HG02938 (cell line): ENCODE data around the gene NBPF1.
"Not testable (repeated sequence)": the region's sequence is repeated elsewhere in the genome, so short reads cannot be mapped to it uniquely, and the experiment has no call there.

Experiments used
- ATAC-seq: cut with Tn5 transposase; IDR thresholded peaks from one replicate; pipeline ENCODE4 v1.9.1; 2021; ENCODE audit warnings: mild to moderate bottlenecking, moderate library complexity; ENCODE audit not compliant: unreplicated experiment

The NBPF1 gene

DNA sequence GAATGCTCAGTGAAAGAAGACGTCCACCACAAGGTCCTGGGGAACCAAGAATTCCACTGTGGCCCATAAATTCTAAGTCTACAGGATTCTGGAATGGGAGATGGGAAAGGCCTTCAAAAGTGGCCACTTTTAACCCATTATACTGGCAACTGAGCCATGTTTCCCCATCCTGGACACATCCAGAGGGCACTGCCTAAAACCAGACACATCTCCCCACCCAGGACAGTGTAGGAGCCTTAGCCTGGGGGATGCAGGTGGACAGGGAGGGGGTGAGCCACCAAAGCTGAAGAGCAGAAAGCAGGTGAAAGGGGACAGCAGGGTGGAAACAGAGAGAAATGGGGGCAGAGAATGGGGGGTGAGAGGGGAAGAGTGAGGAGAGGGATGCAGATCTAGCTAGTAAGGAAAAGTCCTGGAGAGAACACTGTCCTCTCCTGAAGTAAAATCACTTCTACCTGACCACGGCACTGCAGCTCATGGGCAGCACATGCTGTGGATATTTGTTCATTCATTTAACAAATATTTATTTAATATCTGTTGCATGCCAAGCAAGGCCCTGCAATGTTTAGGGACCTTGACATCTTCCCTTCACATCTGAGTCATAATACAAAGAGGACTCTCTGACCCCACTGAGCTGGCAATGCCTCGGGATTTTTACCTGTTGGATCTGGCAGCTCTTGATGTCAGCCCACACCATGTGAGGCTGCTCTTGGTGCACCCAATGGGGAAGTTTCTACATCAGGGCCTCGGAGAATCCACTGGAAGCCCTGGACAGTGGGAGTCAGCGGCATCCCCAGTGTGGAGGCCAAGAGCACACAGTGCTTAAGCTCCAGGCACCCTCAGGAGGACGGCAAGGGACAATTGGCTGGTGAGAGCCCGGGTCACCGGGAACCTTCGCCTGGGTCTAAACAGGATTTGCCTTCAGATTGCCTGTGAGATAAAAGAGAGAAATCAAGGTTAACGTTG is 5.2 kb downstream of the NBPF1 start:
- ATAC-seq: not testable (repeated sequence)

DNA sequence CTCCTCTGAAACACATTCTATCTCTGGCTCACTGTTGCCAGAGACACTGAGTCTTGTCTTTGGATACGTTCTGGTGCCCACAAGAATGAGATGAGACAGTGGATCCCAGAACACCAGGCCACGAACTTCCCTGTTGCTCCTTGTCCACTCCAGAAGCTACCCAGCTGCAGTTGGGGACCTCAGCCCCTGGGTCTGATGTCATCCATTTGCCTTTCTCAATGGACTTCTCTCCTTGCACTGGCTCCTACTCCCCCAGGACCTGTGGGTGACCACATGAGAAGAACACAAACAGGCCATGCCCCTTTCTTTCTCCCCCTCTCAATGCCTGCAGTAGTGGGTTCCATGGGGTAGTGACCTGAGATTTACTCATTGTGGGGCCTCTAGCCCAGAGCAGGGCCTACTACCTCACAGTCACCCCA is 5.9 kb downstream of the NBPF1 start:
- no peak for ATAC-seq

DNA sequence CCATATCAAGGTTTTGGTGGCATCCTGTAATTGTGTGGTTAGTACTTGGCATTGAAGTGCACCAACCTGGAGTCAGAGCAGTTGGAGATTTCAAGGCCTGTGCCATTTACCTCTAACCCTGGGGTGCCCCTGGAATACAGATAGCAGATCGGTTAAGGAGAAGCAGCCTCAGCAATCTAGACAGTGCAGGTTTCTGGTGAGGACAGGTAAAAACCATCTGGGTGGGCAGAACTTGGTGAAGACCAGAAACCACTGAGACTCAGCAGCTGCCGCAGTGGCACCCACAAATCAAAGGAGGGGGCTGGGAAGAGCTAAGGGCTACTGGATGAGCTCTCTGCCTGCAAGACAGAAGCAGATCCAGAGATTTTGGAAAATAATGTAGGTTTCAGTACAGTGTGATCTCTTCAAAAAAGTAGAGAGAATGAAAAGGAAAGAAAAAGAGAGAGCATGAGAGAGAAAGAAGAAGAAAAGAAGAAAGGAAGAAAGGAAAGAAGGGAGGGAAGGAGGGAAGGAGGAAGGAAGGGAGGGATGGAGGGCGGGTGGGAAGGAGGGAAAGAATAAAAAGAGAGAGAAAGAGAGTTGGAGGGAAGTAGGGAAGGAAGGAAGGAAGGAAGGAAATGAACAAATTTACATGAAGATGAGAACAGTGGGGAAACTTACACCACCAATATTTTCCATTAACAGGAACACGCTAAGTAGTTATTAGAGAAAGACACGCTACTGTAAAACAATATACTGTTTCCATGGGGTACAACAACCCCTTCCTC is 6.5 kb downstream of the NBPF1 start:
- not testable (repeated sequence) for ATAC-seq

DNA sequence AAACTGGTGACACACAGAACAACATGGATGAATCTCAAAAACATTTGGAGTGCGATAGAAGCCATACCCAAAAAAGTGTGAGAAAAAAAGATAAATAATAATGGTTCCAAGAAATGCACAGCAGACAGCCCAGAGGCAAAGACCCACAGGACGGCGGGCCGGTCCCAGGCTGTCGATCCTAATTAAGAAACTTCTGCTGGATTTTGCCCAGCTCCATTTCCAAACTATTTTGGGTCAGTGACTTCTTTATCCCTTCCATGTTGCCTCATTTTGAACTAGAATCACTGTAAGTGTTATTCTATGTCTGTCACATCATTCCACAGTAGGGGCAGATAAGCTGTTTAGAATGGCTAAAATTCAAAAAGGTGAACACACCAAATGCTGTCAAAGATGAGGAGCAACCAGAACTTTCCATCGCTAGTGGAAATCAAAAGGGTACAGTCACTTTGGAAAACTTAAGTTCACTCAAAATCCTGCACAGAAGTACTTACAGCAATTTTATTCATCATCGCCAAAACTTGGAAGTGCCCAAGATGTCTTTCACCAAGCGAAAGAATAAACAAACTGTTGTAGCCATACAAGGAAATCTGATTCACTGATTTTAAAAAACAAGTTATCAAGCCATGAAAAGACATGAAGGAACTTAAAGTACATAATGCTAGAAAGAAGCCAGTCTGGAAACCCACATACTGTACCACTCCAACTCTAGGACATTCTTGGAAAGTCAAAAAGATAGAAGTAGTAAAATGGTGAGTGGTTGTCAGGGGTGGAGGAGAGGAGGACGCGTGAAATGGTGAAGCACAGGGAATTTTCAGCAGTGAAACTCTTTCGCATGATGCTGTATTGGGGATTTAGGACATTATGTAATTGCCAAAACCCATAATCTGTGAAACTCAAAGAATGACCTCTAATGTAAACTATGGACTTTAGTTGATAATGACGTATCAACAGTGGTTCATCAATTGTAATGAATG is 7.5 kb downstream of the NBPF1 start:
- no peak for ATAC-seq

DNA sequence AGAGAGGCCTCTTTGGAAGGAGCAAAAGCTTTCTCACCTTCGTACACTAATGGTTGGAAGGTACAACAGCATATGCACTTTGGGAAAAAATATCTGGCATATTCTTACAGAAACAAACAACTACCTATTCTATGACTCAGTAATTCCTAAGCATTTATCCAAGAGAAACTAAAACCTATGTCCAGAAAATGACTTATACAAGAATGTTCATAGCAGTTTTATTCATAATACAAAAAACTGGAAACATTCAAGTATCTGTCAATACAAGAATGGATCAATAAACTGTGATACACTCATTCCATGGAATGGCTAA is 8.2 kb downstream of the NBPF1 start:
- ATAC-seq: no peak

DNA sequence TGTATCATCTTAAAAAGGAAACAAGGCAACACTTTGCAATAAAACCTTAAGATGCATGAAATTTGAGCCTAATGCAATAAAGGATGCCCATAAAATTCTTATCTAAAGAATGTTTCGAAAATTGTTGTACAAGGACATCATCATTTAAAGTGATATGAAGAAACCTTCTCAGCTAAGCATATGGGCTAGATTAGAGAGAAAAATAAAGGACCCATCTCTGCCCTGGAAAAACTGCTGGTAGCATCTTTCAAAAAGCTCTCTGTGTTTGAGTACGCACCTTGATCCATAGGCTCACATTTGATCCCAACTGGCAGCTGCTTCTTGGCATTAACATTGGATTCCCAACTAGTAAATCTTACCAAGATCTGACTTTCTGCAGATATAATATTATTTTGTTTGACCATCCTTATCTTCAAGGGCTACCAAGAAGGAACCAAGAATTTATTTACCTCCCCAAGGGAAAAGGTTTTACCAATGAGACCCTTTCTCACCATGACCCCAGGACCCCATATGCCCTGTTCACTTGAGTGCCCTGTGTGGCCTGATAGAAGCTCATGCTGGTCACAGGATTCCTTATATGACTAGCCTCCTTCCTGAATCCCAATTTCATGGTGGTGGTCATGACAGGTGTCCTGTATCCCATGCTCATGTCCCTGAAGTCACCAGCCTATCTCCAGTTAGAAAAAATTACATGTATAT is 8.7 kb downstream of the NBPF1 start:
- ATAC-seq: not testable (repeated sequence)

DNA sequence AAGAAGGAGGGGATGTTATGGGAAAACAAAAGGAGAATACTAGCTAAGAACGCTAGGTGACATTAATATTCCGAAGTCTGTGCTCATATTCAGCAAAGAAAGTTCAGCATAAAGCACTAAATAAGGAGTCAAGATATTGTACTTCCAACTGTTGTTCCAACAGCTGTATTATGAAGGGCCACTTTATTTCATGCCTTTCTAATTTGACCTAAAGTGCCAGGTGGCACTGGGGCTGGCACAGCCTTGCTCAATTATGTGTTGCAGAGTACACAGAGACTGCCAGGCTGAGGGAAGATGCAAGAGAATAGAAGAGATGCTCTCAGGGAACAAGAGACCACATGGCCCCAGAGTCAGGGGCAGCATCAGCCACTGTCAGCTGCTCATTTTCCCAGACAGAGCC is 9.7 kb downstream of the NBPF1 start:
- ATAC-seq: not testable (repeated sequence)

DNA sequence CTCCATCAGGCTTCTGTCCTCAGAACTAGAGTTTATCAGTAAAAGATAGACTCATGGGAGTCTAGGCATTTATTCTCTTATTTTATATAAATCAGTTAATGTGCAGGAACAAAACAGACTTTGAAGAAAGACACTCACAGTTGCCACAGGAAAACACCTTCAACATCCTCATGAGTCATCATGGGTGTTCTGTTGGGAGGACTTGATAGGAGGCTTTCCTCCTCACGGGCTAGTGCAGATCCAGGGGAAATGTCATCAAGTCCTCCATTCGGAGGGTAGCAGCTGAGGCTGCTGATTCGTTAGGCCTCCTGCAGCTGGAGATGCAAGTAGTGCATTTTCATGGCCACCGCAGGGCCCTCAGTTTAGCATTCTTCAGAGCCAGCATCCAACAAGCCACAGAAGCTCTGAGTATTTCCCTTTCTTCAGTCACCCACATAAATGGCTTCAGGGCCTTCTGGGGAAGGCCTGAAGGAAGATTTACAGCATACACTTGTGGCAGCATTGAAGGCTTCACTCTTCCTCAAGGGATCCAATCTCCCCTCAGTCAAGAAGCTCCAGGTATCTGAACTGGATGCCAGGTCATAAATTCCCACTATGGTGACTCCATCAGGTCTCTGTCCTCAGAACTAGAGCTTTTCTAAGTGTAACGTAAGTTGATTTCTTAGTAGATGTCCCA is 10.9 kb downstream of the NBPF1 start:
- not testable (repeated sequence) for ATAC-seq

DNA sequence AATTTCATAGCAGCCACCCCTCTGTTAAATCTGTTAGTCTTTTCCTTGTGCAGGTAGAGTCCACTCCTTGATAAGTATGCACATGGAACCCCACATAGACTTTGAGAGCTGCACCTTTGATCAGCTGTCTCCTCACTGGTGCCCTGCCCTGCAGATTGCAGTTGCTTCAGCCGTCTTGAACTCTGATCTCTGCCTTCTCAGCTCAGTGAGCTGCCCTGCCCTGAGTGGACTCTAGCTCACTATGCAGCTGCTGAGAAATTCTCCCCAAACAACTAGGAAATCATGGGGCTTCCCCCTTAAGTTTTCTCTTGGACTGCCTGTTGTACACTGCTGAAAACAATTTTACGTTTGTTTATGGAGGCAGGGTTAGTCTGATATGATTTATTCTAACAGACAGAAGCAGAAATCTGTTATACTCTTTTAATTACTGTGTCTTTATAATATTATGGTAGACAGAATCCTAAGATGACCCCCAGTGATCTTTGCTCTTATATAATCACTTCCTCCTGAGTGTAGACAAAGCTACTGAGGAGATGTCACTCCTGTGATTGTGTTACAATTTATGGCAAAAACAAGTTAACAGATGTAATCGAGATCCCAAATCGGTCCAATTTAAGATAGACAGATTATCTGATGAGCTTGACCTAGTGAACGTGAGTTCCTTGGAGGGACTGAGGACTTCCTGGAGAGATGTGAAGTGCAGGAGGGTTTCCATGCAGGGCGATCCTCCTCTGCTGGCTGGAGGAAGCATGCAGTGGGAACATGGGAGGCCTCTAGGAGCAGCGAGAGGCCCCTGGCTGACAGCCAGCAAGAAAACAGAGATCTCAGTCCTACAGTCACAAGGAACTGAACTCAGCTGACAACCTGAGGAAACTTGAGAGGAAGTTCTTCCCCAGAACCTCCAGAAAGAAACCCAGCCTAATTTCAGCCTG is 12.2 kb downstream of the NBPF1 start:
- ATAC-seq: not testable (repeated sequence)

DNA sequence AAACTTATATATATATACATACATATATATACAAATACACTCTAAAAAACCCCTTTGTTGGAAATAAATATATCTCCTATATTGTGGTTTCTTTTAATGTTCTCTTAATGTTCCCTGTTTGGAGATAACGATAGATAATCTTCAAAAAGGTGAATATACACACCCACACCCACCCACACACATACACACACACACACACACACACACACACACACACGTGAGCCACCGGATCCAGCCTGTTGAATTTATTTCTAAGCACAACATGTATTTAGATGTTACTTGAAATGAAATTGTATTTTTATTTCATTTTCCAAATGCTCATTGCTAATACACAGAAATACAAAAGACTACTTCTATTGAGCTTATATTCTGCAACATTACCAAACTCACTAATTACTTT is 14.0 kb downstream of the NBPF1 start:
- ATAC-seq: not testable (repeated sequence)

DNA sequence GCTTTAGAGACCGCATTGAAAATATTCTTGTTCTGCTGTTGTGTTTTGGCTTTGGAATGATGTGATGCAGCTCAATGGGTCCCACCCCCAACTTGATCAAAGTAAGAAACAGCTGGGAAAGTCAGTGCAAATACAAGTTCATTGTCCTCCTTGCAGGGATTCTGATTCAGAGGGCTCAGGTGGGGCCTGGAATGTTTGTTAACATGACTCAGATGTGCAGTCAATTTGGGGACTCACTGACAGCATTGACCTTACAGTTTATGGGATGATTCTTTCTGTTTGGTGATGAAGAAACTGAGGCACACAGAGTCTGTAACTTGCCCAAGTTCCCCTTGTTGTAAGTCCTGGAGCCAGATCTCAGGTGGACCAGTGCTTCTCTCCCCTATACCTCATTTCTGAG is 18.1 kb downstream of the NBPF1 start:
- not testable (repeated sequence) for ATAC-seq

DNA sequence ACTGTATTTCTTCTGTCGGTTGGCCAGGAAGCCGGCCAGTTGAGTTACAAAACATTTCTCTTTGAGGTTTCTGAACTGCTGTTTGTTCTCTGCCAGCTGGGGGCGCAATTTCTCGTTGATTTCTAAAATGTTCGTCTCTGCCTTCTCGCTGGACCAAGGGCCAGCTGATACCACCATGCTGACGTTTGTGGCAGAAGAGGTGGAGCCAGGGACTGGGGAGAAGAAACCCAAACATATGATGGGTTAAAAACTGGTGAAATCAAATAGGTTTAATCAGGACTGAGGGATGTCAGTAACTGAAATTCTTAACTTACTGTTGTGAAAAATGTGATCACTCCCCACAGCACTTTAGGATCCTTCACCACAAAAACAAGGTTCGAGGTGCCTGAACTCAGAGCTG is 21.5 kb downstream of the NBPF1 start:
- not testable (repeated sequence) for ATAC-seq

DNA sequence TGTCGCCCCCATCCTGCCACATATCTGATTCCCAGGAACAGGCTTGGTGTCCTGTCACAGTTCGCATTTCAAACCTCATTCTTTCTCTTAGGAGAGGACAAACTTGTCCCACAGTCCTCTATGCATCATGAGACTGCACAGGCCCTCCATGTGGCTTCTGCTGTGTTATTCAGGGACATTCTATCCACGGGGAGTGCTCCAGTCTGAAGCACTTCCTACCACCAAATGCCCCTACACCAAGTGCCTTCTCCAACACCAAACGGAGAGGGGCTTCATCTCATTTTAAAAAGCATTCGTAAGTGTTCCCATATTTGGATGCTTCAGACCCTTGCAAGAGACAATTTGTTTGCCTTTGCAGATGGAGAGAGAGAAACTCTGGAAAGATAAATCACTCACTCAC is 25.3 kb downstream of the NBPF1 start:
- not testable (repeated sequence) for ATAC-seq

DNA sequence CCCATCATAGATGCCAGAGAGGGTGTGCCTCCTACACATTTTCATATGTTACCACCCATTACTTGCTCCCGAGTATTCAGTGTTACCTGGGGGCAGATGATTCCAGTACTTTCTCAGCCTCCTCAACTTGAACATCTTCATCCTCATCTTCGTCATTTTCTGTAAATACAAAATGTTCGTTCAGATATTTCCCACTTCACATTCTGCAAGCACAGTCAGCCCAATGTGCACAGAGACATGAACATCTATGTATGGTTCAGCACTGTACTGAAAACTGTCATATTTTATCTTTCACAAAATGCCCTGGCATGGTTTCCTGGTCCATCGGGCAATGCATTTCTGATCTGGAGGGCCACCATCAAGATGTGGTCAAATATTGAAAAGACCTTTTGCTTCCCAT is 25.7 kb downstream of the NBPF1 start:
- ATAC-seq: not testable (repeated sequence)

DNA sequence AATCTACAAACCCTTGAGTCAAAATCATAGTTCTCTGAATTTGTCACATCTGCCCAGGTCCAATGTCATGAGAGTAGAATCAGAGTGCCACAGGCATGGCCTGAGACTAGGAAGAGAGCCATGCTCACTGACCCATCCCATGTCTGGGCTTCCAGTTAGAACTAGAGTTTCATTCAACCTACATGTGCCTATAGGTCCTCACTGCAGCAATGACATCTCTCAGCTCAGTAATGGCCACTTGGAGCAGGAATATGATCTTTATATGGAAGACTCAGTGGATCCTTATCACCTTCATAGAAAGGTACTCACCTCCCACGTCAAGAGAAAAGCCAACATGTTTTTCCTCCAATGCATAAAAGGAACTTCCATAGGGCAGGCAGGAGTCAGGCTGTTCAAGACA is 48.0 kb downstream of the NBPF1 start:
- ATAC-seq: not testable (repeated sequence)

DNA sequence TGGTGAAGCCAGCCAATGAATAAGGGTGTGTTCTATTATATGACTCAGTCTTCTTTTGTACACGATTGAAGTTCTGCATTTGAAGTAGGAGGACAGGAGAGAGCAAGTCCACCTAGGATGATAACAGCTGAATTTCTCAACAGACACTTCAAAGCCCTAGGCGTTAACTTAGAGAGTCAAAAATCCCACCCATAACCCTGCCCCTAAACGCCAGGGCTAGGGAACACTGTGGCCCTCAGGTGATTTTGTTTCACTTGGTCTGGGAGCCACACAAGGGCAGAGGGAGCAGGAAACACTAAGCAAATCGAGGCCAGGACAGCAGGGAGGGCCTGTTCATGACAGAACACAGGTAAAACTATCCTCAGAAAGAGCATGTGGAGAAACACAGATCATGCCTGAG is 52.3 kb downstream of the NBPF1 start:
- not testable (repeated sequence) for ATAC-seq

DNA sequence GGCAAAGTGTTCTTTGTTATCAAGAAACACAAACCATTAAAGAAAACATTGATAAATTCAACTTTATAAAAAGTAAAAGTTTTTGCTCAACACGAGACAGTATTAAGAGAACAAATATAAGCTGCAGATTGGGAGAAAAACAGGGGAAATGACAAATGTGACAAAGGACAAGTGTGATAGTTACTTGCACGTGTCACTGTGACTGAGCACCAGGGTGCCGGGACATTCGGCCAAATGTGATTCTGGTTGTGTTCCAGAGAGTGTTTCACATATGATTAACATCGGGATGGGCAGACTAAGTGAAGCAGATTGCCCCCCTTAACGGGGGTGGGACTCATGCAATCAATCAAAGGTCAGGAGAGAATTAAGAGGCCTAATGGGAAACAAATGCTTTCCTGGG is 52.9 kb downstream of the NBPF1 start:
- not testable (repeated sequence) for ATAC-seq

DNA sequence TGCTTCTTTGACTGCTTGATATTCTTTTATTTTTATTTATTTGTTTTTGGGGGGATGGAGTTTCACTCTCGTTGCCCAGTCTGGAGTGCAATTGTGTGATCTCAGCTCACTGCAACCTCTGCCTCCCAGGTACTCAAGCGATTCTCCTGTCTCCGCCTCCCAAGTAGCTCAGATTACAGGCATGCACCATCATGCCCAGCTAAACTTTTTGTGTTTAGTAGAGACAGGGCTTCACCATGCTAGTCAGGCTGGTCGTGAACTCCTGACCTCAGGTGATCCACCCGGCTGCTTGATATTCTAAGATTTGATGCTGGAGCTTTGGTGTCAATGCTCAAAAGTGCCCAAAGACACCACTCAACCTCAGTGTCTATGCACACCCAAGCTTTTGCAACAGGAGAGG is 53.7 kb downstream of the NBPF1 start:
- ATAC-seq: not testable (repeated sequence)

DNA sequence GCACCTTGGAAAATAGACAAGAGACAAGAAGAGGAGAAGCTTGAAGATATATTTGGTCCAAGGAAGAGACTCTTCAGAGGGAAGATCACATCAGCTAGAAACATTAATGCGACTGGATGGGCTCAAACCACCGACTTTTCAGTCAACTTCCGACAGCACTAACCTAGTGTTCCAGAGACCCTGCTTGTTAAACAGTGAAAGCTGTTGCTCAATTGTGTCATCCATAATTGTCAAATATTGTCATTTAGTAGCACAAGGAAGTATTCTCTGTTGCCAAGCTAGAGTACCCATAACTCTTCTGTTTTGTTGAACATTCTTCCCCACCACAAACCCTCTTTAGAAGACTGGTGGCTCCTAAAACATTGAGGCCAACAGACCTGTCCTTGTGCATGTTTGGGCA is 56.3 kb downstream of the NBPF1 start:
- not testable (repeated sequence) for ATAC-seq
